ENCODE data around the gene RPS28.
"Not testable (repeated sequence)": the region's sequence is repeated elsewhere in the genome, so short reads cannot be mapped to it uniquely, and the experiment has no call there.

RPS28 gene

GRCh38 chr19:8320564-8321066 is 681 bp upstream of the RPS28 start:
- DNase-seq (ENCODE audit: low read depth), result peak; percentile 29

DNA sequence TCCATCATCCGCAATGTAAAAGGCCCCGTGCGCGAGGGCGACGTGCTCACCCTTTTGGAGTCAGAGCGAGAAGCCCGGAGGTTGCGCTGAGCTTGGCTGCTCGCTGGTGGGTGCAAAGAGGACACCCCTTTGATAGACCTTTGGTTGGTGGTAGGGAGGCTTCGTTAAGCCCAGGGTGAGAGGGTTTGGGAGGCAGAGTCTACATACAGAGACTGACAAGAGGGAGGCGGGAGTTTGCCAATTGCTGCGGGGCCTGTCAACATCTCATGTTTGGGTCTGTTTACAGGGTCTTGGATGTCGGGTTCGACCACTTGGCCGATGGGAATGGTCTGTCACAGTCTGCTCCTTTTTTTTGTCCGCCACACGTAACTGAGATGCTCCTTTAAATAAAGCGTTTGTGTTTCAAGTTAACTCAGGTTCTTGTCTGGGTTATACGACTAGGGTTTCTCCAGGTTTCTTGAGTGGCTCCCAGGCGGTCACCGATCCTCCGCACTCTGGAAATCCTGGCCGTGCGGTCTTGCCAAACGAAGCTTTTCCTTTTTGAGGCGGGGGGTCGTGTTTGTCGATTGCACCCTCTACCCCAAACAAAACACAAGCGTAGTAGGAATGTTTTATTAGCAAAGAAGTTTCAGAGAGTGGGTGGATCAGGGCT is 816 bp downstream of the RPS28 start:
- DNase-seq (ENCODE audit: low read depth), result no peak

DNA sequence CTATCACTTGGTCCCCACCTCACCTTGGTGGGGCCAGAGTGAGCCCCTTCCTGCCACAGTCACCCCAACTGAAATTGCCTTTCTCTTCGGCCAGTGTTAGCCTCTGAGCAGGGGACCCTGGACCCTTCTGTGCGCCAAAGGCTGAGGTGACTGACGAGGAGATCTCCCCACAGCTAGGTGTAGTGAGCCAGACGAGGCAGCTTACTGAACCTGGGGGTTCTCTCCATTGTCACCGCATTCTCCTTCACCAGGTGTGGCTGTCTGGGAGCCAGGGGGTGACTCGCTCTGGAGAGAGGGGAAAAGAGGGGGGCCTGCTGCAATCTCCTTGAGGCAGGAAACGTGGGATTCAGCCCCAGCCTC is 1.3 kb downstream of the RPS28 start:
- DNase-seq (ENCODE audit: low read depth), result no peak

- DNase-seq (ENCODE audit: low read depth), result no peak
Measured at GRCh38 chr19:8323781-8324185, 2.5 kb downstream of the RPS28 start.

- no peak for DNase-seq (ENCODE audit: low read depth)
Measured at GRCh38 chr19:8324186-8325050, 3.1 kb downstream of the RPS28 start.

GRCh38 chr19:8325454-8325853 is 4.2 kb downstream of the RPS28 start:
- DNase-seq (ENCODE audit: low read depth), result no peak

GRCh38 chr19:8329996-8330395 is 8.7 kb downstream of the RPS28 start:
- no peak for DNase-seq (ENCODE audit: low read depth)

GRCh38 chr19:8331263-8331845 is 10.1 kb downstream of the RPS28 start:
- no peak for DNase-seq (ENCODE audit: low read depth)

GRCh38 chr19:8332976-8333766 is 11.9 kb downstream of the RPS28 start:
- no peak for DNase-seq (ENCODE audit: low read depth)

DNA sequence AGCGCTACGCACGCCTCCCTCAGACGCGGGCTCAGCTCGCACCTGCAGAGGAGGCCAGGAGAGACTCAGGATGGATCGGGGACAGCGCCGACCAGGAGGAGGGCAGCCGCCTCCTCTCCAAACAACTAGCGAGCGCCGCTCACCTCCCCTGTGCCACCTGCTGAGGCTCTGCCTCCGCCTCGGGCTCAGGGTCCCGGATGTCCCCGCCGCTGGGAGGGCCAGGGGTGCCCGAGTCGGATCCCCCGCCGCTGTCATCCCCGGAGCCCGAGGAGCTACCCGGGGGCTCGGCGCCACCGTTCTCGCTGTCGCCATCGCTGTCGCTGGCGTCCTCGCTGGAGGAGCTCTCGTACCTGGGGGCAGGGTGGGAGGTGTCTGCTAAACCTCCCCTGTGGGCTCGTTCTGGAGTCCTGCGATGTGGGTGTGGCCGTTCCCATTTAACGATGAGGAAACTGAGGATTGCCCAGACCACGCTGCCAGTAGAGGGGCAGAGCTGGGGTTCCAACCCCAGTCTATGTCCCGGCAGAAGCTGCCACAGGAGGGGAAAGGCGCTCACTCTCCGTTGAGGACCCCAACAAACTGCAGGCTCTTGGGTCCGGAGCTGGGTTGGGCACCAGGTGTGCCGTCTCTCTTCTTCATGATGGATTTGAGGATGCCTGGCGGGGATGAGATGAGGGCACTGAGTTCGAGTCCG is 12.6 kb downstream of the RPS28 start:
- DNase-seq (ENCODE audit: low read depth), result no peak

DNA sequence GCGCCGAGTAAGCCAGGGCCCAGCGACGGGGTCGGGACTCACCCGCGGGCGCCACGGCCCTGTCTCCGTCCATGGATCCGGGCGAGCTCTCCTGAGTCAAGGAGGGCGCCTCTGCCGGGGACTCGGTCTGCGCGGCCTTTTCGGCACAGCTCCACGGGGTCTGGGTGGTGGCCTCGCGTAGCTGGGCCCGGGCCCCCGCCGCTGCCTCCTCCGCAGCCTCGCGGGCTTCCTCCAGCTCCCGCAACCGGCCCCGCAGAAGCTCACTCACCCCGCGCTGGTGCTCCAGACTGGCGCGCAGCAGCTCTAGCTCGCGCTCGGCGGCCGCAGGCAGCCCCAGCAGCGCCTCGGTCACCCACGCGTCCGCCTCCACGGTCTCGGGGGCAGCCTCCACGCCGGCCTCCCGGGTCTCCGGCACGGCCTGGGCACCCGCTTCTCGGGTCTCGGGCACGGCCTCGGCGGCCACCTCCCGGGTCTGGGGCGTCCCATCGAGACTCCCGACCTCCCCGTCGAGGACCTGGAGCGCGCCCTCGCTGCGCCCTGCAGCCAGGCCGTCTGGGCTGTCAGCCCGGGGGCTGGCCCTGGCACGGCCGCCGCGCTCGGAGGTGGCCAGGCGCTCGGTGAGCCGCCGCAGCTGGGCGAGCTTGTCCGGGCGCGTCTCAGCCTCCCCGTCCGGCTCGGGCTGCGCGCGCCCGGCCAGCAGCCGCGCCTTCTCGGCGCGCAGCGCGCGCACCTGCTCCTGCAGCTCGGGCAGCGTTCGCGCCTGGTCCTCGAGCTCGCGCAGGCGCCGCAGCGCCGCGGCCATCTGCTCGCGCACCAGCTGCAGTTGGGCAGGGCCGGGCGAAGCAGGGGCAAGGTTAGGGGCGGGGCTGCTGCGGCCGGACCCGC is 13.4 kb downstream of the RPS28 start:
- DNase-seq (ENCODE audit: low read depth), result peak; percentile 48

- DNase-seq (ENCODE audit: low read depth), result no peak
Measured at GRCh38 chr19:8335343-8336071, 14.2 kb downstream of the RPS28 start.

DNA sequence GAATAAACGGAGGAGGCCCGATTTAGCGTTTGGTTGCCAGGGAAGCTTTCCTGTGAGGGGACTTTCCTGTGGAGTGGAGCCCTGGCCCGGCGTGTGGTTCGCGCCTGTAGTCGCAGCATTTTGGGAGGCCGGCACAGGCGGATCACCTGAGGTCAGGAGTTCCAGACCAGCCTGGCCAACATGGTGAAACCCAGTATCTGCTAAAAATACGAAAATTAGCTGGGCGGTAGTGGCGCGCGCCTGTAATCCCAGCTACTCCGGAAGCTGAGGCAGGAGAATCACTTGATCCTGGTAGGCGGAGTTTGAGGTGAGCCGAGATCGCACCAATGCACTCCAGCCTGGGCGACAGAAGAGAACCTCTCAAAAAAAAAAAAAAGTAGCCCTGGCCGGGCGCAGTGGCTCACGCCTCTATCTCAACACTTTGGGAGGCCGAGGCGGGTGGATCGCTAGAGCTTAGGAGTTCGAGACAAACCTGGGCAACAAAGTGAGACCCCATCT is 14.8 kb downstream of the RPS28 start:
- DNase-seq (ENCODE audit: low read depth), result no peak

DNA sequence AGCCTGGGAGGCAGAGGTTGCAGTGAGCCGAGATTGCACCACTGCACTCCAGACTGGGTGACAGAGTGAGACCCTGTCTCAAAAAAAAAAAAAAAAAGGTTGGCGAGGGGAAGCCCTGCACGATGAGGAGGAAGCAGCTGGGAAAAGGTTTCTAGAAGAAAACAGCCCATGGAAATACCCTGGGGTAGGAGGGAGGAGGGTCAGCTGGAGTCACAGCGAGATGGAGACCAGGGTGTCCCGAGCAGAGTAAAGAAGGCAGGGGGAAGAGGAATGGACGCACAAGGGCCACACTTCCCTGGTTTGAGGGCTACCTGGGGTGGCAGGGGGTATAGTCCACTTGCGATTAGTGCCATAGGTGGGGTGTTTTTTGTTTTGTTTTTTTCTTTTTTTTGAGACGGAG is 15.4 kb downstream of the RPS28 start:
- DNase-seq (ENCODE audit: low read depth), result no peak

GRCh38 chr19:8337728-8338127 is 16.4 kb downstream of the RPS28 start:
- no peak for DNase-seq (ENCODE audit: low read depth)

- DNase-seq (ENCODE audit: low read depth), result no peak
Measured at GRCh38 chr19:8338835-8339234, 17.5 kb downstream of the RPS28 start.

DNA sequence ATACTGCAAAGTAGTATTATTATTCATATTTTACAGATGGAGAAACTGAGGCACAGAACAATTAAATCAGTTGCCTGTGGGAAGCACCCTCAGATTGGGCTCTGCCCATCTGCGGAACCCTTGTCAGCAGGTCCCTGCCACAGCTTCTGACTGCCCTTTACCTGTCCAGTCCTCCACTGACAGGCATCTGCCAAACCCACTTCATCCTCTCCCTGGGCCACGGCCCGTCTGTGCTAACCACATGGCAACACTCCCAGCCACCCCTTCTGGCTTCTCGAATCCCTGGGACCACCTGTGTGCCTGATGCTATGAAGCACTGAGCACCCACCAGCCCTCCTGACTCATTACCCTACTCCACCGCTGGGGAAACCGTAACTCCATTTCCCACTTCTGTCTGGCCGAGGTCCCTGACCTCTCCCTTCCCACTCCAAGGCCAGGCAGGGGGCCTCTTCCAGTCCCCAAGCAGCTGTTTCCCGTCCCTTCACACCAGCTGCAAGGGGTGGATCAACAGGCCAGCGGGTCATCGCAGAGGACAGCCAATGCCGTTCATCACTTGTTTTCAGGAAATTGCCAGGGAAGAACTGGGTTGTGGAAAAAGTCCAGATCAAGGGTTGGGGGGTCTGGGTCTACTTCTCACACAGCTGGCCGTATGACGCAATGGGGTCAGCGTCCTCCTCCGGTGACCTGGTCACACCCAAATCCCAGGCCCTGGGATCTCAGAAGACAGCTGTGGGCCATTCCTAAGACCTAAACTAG is 19.2 kb downstream of the RPS28 start:
- DNase-seq (ENCODE audit: low read depth), result no peak

DNA sequence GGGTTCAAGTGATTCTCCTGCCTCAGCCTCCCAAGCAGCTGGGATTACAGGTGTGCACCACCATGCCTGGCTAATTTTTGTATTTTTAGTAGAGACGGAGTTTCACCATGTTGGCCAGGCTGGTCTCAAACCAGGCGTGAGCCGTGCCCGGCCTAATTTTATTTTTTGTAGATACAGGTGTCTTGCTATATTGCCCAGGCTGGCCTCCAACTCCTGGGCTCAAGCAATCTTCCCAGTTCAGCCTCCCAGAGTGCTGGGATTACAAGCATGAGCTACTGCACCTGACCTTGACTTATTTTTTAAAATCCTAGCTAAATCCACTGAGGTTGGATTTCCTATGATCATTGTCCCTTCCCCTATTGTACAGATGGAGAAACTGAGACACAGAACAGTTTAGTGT is 20.2 kb downstream of the RPS28 start:
- DNase-seq (ENCODE audit: low read depth), result not testable (repeated sequence)

DNA sequence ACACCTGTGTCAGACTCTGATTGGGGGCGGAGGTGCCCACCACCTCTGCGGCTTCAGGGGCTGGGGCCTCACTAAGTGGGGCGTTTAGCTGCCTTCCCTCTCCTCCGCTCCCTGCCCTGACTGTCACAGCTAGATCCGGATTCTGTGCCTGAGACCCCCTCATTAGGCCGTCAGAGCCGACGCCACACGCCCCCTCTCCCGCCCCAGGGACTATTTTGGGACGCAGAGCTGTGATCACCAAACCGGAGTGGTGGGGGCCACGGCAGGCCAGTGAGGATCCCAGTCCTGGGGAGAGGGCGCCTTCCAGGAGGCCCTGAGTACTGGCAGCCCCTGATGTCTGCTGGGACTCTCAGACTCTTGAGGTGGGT is 21.0 kb downstream of the RPS28 start:
- DNase-seq (ENCODE audit: low read depth), result no peak

Data from EH (cell line).